Heart left ventricle (tissue), 16 donors: Measurements from ENCODE around the gene GPATCH1. TPM values are rescaled to one million over a fixed set of nuclear protein-coding genes. Genes with fewer than 3 reads are reported as not detected.

Experiments used
- ATAC-seq, 4 donors: fragments of 200-7000 bp; cut with Tn5 transposase; one replicate each; pipeline ENCODE4 v1.9.1; 2020 to 2022; ENCODE audit warnings: moderate library complexity in 4 of 4, mild to moderate bottlenecking in 3 of 4, moderate number of reproducible peaks in 1 of 4
- DNase-seq, 5 donors: peaks; one replicate each; pipeline ENCODE4 v3.0.0-alpha.2; 2020
- H3K27ac ChIP-seq, 12 donors: fragments of 200-600 bp; sonication (generic) in 4 of 12; one replicate each; pipeline versions ENCODE4 v1.5.0 to v1.8.0; 2016 to 2022; ENCODE audit warnings: mild to moderate bottlenecking in 2 of 12
- H3K27me3 ChIP-seq, 9 donors: fragments of 200-600 bp; sonication (generic) in 2 of 9; one replicate each; pipeline versions ENCODE4 v1.5.1 to v1.8.0; 2016 to 2022; ENCODE audit warnings: mild to moderate bottlenecking in 3 of 9
- H3K36me3 ChIP-seq, 9 donors: fragments of 200-600 bp; sonication (generic) in 2 of 9; one replicate each; pipeline versions ENCODE4 v1.5.0 to v1.8.0; 2018 to 2022; ENCODE audit warnings: mild to moderate bottlenecking in 2 of 9
- H3K4me1 ChIP-seq, 12 donors: fragments of 200-600 bp; sonication (generic) in 4 of 12; one replicate each; pipeline versions ENCODE4 v1.5.0 to v1.8.0; 2016 to 2022; ENCODE audit warnings: mild to moderate bottlenecking in 3 of 12
- H3K4me3 ChIP-seq, 12 donors: fragments of 200-600 bp; sonication (generic) in 4 of 12; one replicate each; pipeline versions ENCODE4 v1.5.0 to v1.8.0; 2017 to 2022; ENCODE audit warnings: mild to moderate bottlenecking in 9 of 12, moderate library complexity in 4 of 12
- H3K9me3 ChIP-seq, 12 donors: fragments of 200-600 bp; sonication (generic) in 4 of 12; one replicate each; pipeline versions ENCODE4 v1.5.0 to v1.8.0; 2016 to 2022; ENCODE audit warnings: mild to moderate bottlenecking in 1 of 12
- POLR2A ChIP-seq, 2 donors: fragments of 450-650 bp; IDR thresholded peaks; one replicate each; pipeline ENCODE4 v1.6.1; 2017; ENCODE audit warnings: antibody characterized with exemption in 2 of 2, mild to moderate bottlenecking in 2 of 2, moderate library complexity in 2 of 2
- WGBS, 4 donors: extraction: QIAGEN DNeasy Blood & Tissue Kit in 2 of 4; methylation state at CpG; one replicate each; pipeline versions ENCODE4 v1.1.5 to v1.1.7; 2013 to 2018; 5-methylcytosine and 5-hydroxymethylcytosine counted together
- intact Hi-C, 10 donors: fragments of 100-400 bp; cut with DNase I; formaldehyde crosslinking; loops; one replicate each; pipeline versions ENCODE4 v1.11.1 to v1.14.2; 2022
- polyA plus RNA-seq, 2 donors: library from polyadenylated mRNA; stranded (reverse); fragments of 200-250 nt; gene quantifications; one replicate each; pipeline ENCODE4 v1.2.3, GENCODE V29; 2013
- total RNA-seq, 9 donors: library from RNA; depleted of rRNA in 2 of 9; stranded (reverse); fragments of >200 nt in 2 of 9; fragmentation: NEBNext Ultra II Directional in 3 of 9; extraction: Animal tissue kit (Norgen Biotek cat#: 25700) in 3 of 9; gene quantifications; one replicate each; pipeline versions ENCODE4 v1.1.0 to v1.2.4, GENCODE V29; 2016 to 2023
- TF ChIP-seq, protein P1 (sequence below), 12 donors: fragments of 200-600 bp; sonication (generic) in 4 of 12; IDR thresholded peaks; one replicate each; pipeline versions ENCODE4 v1.5.0 to v1.8.0; 2018 to 2022; ENCODE audit warnings: antibody characterized with exemption in 12 of 12, mild to moderate bottlenecking in 5 of 12
- donor health status: ischemic (EF 13 %, LVEDD 7.1; RV severe dilation, severe dysfunction).
- donor health status: healthy with polysubstance abuse.
- donor health status: DM: no; HTN: yes; CAD: no.
- donor health status: DM: no; HTN: no; CAD: no.
- donor health status: ischemic (EF 25% LVEDD 6.9; RV normal size, moderate dysfunction).
- donor health status: ischemic (EF 25% LVEDD 5.7; RV mildly dilated, moderate dysfunction).
- donor health status: healthy.
- donor health status: DM: yes; HTN: yes; CAD: no.
- donor health status: ischemic (EF 35%, LVEDD 5.7; RV mildly dilated, moderate dysfunction).
- donor health status: nonischemic (EF 11% LVEDD 7.7; RV severe dilation, severe dysfunction).
- donor health status: DM: yes; HTN: yes; CAD: no.
- donor health status: PGD.
- donor health status: ischemic (EF 29% LVEDD 5.4; RV normal size, mild dysfunction).
- donor health status: nonischemic (EF 23%, LVEDD 6.1; RV moderate dilation, normal function).

The GPATCH1 gene
- total and polyA plus RNA-seq, 11 donors, result 3.3 to 6.7 (median 5.3) TPM

- WGBS, 4 donors, result 92 to 96% (median 93%) methylated on average over 11 of the region's 11 CpGs
- no peak for ATAC-seq
- intact Hi-C loops, result loop anchor here in 2 of 10 donors (10.0 kb wide), 2 partner anchors 137 to 517 kb away; partner anchors contain the start of genes CEP89 (in 1 of the 2) and FAAP24 (in 1 of the 2)
Observed at GRCh38 chr19:33111587-33111986, 30.6 kb downstream of the GPATCH1 start.

GRCh38 chr19:33114312-33114711 is 33.3 kb downstream of the GPATCH1 start:
- no peak for ATAC-seq
- 80 to 93% (median 88%) methylated on average over 4 of the region's 4 CpGs for WGBS, 4 donors
- no peak for TF ChIP-seq POLR2A (IDR thresholded peaks at IDR 0.05)
- TF ChIP-seq, protein P1, sequence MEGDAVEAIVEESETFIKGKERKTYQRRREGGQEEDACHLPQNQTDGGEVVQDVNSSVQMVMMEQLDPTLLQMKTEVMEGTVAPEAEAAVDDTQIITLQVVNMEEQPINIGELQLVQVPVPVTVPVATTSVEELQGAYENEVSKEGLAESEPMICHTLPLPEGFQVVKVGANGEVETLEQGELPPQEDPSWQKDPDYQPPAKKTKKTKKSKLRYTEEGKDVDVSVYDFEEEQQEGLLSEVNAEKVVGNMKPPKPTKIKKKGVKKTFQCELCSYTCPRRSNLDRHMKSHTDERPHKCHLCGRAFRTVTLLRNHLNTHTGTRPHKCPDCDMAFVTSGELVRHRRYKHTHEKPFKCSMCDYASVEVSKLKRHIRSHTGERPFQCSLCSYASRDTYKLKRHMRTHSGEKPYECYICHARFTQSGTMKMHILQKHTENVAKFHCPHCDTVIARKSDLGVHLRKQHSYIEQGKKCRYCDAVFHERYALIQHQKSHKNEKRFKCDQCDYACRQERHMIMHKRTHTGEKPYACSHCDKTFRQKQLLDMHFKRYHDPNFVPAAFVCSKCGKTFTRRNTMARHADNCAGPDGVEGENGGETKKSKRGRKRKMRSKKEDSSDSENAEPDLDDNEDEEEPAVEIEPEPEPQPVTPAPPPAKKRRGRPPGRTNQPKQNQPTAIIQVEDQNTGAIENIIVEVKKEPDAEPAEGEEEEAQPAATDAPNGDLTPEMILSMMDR (IDR thresholded peaks at IDR 0.05), result no peak
- H3K27ac ChIP-seq, result no peak overlapping the region
- H3K36me3 ChIP-seq, result peaks cover 0 to 100% (median 89%) of the 10 kb centered on the region in 9 donors
- no peaks in the 10 kb centered on the region for H3K4me1 ChIP-seq
- H3K27me3 ChIP-seq, result no peaks in the 10 kb centered on the region
- DNase-seq, result no peak
- no peak overlapping the region for H3K4me3 ChIP-seq
- H3K9me3 ChIP-seq, result no peaks in the 10 kb centered on the region
- intact Hi-C loops, result loop anchor here in 2 of 10 donors (10.0 kb wide), 2 partner anchors 140 to 520 kb away; partner anchors contain the start of genes CEP89 (in 1 of the 2) and FAAP24 (in 1 of the 2)

More at GRCh38 chr19:33111587-33111986, 30.6 kb downstream of the GPATCH1 start:
- peaks cover 0 to 100% (median 96%) of the 10 kb centered on the region in 9 donors for H3K36me3 ChIP-seq
- no peak for TF ChIP-seq POLR2A (IDR thresholded peaks at IDR 0.05)
- TF ChIP-seq, protein P1 (IDR thresholded peaks at IDR 0.05), result no peak
- no peaks in the 10 kb centered on the region for H3K9me3 ChIP-seq
- H3K27me3 ChIP-seq, result no peaks in the 10 kb centered on the region
- H3K4me3 ChIP-seq, result no peak overlapping the region
- H3K4me1 ChIP-seq, result no peaks in the 10 kb centered on the region
- H3K27ac ChIP-seq, result no peak overlapping the region
- DNase-seq, result no peak

DNA sequence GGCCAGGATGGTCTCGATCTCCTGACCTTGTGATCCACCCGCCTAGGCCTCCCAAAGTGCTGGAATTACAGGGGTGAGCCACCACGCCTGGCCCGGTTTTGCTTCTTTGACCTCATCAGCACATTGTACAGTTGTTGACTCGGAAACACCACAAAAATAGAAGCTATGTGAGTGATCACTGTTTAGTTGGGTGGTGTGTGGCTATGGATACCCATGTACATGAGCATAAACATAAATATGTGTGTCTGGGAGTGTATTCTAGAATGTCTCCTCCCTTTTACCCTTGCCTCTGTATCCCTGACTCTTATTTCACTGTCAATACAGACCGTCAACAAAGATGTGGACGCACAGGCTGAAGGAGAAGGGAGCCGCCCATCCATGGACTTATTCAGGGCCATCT is 36.5 kb downstream of the GPATCH1 start:
- TF ChIP-seq POLR2A (IDR thresholded peaks at IDR 0.05), result no peak
- TF ChIP-seq, protein P1 (IDR thresholded peaks at IDR 0.05), result no peak
- DNase-seq (no peak), ATAC-seq (no peak)
- Histone ChIP-seq H3K27me3 (no peaks in the 10 kb centered on the region), H3K4me1 (no peaks in the 10 kb centered on the region), H3K36me3 (peaks cover 0 to 96% (median 75%) of the 10 kb centered on the region in 9 donors), H3K9me3 (no peaks in the 10 kb centered on the region), H3K27ac (no peak overlapping the region), H3K4me3 (no peak overlapping the region)
- WGBS, 4 donors, result 89 to 95% (median 93%) methylated on average over 8 of the region's 8 CpGs
- intact Hi-C loops, result loop anchor here in 2 of 10 donors (10.0 kb wide), 2 partner anchors 143 to 523 kb away; partner anchors contain the start of genes CEP89 (in 1 of the 2) and FAAP24 (in 1 of the 2)

DNA sequence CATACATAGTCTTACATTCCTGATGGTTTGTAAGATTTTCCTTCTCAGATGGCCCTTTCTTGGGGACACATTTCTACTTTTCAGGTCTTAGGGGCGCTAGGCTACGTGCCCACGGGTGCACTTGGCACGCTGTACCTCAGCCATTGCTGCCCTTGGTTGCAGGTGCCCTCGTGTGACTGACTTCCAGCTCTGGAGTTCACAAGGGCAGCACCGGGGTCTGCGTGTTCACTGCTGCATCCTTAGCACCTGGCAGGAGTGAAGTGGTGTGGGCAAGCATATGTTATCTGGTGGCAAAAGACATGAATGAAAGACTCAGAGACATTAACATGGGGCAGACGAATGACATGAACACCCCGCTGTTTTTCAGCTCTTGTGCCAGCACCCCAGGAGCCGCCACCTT is 37.7 kb downstream of the GPATCH1 start:
- 87 to 96% (median 94%) methylated on average over 10 of the region's 10 CpGs for WGBS, 4 donors
- Histone ChIP-seq H3K27me3 (no peaks in the 10 kb centered on the region), H3K36me3 (peaks cover 0 to 94% (median 63%) of the 10 kb centered on the region in 9 donors), H3K9me3 (no peaks in the 10 kb centered on the region), H3K4me1 (no peaks in the 10 kb centered on the region), H3K27ac (no peak overlapping the region), H3K4me3 (no peak overlapping the region)
- intact Hi-C loops, result loop anchor here in 3 of 10 donors (2.0 to 10.0 kb wide), 3 partner anchors 144 to 524 kb away; partner anchors contain the start of genes FAAP24 (in 2 of the 3) and CEP89 (in 1 of the 3)
- DNase-seq (no peak), ATAC-seq (no peak)
- no peak for TF ChIP-seq POLR2A (IDR thresholded peaks at IDR 0.05)
- TF ChIP-seq, protein P1 (IDR thresholded peaks at IDR 0.05), result no peak
